CMK (cell line): Measurements from ENCODE around the gene SRGAP3.

Experiments used
- DNase-seq: peaks from one replicate; pipeline ENCODE4 v3.0.0-alpha.2; 2010; ENCODE audit warnings: low read depth

The SRGAP3 gene

DNA sequence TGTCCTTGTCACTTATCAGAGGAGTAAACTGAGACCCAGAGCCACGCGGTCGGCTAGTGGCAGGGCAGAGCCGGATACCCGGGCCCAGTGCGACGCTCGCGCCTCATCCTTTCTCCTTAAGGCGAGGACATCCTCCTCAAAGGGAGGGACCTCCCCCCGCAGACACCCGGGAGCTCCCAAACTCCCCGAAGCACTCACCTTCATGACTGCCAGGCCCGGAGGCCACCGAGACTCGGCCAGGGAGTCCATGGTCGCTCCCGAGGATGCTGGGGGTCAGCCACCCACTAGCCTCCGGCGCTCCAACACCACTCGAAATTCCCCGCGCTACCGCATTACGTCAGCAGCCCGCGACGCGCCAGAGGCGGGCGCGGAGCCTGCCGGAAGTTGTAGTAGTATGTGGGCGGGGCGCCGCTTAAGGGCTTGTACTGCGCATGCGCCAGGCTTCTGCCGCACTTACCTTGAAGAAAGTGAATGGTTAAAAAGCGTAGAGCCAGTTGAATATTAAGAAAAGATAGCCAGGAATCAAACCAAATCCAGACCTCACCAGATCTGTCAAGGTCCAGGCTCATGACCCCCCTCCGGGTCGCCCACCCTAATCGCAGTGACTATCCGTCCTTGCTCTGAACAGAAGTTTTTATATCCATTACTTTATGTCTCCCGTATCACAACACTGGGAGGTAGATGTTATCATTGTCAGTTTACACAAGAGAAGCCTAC, 286.2 kb downstream of the SRGAP3 start, which contains the start of gene RAD18:
TSS of gene RAD18 (minus strand) at position 336 of the 717 bp plus-strand sequence. CDS start at position 249, 87 bp downstream.
- DNase-seq: peak; percentile 84

DNA sequence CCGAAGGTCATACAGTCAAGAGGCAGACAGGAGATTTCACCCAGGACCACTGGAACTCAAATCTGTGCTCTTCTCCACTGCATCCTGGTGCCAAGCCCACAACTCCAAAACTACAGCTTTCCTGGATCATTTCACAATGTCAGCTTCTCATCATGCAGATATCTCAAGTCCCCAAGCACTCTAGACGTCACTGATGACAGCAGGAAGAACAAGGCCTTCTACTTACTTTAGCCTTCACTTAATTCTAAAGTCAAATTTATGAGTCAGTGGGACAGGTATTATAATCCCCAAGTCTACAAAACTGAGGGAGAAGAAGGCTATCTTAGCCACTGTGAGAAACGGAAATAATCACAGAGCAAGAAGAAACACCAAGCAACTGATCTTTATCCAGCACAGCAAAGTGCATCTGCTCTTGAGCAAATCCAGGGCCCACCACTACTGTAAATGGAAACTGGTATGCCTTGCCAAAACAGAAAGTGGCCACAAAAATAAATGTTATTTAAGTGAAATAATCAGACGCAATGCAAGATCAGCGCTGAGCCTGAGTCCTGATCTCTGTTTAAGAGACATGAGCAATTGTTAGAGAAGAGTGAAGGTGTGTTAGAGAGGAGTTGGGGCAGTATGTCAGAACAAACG, 287.1 kb downstream of the SRGAP3 start:
- no peak for DNase-seq

DNA sequence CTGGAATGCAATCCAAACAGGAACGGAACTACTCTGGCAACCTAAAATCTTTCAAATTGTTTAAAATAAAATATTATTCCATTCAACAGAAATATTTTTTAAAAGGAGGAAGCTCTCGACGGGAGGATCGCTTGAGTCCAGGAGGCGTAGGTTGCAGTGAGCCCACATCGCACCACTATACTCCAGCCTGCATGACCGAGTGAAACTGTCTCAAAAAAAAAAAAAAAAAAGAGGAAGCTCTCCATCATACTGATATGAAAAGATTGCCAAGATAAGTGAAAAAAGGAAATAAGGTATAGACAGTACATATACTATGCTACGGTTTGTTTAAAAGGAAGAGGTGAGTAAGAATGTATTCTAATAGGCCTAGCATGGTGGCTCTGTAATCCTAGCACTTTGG, 289.8 kb downstream of the SRGAP3 start:
- DNase-seq: no peak

DNA sequence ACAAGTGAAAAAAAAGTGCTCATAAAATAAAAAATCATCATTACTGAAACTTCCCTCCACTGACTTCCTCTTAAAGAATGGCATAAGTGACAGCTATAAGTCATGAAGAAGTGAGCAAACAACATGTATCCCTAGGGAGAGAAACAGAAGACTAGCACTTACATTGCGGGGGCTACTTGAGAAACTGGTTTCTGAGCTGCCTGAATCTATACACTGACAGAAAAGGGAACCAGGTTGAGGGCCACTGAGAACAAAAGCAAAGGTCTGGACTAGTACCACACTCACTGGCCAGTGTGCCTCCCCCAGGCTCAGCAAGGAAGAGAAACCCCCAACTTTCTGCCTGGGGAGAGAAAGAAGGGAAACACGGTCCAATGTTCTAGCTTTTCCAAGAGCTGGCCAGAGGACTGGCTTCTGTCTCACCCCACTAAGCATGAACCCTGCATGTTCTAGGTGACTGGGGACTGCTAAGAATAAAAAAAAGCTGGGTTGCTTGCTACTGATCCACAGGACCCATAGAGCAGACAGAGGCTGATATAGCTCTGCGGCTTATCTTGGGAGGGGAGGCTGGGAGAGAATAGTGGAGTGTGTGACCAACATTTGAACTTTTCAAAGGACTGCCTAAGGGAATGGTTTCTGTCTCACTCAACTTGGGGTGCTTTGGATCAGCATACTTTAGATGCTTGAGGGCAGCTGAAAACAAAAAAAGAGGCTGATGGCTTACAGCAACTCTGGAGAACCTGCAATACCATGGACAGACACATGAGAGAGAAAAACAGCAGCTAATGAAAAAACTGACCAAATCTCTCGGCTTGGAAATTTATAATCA, 294.3 kb downstream of the SRGAP3 start:
- DNase-seq: no peak

DNA sequence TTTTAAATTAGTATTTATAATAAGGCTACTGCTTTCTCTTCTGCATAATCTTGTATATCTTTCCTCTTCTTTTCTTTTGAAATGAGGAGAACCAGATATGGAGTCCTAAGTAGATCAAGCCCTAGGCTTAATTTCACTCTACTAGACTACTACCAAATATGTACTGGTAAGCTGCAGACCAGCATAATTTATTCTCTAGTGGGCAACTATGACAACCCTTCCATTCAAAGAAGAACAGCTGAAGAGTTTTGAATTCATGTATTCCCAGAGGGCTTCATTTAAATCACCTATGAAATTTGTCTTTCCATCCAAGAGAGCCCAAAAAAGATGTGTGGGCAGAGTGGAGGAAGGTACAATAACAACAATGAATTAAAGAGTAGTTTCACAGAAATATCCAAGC, 296.1 kb downstream of the SRGAP3 start:
- no peak for DNase-seq

DNA sequence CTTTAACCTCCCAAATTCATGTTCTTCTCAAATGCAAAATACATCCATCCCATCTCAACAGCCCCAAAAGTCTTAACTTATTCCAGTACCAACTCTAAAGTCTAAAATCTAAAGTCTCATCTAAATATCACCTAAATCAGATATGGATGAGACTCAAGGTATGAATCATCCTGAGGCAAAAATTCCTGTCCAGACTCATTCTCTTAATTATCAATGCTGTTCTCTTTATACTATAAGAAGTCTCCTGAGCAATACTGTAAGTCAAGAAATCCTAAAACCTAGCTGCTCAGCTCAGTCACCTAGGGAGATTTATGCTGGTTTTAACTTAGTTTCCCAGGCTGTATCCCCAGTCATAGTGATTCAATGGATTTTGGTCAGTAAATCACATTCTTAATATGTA, 297.3 kb downstream of the SRGAP3 start:
- no peak for DNase-seq

DNA sequence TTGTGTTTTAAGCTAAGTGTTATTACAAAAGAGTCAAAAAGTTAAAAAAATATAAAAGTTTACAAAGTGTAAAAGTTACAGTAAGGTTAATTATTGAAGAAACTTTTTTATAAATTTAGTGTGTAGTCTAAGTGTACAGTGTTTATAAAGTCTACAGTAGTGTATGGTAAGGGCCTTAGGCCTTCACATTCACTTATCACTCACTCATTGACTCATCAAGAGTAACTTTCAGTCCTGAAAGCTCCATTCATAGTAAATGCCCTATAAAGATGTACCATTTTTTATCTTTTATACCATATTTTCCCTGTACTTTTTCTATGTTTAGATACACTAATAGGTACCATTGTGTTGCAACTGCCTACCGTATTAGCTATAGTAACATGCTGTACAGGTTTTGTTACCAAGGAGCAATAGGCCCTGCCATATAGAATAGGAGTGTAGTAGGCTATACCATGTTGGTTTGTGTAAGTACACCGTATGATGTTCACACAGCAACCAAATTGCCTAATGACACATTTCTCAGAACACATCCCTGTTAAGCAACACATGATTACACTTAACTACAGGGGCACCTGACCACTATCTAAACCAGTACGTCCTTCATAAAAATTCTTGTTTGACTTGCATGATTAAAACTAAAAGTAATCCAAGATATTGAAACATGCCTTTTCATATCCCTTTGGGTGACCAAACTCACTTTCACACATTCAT, 303.4 kb downstream of the SRGAP3 start:
- DNase-seq: no peak

DNA sequence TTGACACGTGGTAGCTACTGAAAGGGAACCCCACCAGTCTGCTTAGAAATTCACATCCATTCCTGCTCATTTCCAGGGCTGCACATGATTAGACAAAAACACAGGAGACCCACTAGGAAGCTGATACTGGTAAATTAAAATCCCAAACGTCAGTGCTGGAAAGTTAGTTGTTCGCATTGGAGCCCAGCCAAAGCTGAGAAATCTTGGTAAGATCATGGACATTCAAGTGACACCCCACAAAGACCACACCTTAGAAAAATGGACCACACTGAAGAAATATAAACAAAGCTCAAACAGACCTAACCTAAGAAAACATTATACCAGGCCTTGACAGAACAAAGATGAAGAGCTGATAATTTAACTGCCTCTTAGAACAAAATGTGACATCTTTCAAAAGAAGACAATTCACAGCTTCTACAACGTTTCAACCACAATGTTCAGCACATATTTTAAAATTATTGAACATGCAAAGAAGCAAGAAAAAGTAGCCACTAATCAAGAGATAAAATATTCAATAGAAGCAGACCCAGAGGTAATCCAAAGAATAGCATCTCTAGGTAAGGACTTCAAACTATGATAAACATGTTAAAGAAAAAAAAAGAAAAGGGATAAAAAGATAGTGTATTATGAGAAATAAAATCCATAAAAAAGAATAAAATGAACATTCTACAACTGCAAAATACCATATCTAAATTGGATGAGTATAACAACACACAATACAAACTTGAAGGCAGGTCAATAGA, 306.5 kb downstream of the SRGAP3 start:
- DNase-seq: no peak

DNA sequence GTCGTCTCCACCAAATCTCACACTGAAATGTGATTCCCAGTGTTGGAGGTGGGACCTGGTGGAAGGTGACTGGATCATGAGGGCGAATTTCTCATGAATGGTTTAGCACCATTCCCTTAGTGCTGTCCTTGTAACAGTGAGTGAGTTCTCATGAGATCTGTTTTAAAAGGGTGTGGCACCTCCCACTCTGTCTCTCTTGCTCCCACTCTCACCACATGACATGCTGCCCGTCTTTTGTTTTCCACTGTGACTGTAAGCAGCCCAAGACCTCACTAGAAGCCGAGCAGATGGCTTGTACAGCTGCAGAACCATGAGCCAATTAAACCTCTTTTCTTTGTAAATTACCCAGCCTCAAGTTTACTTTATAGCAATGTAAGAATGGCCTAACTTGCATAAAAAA, 307.3 kb downstream of the SRGAP3 start:
- DNase-seq: no peak

- DNase-seq: no peak
These were observed 311.4 kb downstream of the SRGAP3 start for GRCh38 chr3:8938021-8938420.

- DNase-seq: no peak
These were observed 312.1 kb downstream of the SRGAP3 start for GRCh38 chr3:8937064-8938020.

- no peak for DNase-seq
These were observed 316.9 kb downstream of the SRGAP3 start for GRCh38 chr3:8932507-8932906.

DNA sequence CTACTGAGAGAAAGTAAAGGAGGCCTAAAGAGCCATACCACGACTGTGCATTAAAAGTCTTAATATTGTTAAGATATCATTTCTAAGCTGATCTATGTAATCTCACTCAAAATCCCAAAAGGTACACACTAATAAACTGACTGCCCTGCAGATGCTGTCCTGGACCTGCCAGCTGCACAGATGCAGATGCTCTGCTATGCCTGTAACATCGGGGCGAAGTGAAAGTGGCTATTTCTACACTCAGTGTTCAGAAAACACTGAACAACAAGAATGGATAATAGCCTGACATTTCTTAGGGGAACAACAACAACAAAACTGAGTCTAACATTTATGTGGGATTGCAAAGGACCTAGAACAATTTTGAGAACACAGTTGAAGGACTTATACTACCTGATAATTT, 318.1 kb downstream of the SRGAP3 start:
- DNase-seq: no peak
